Gastroesophageal sphincter (tissue), 3 donors: ENCODE data around the gene UMAD1.
"Not testable (repeated sequence)": the region's sequence is repeated elsewhere in the genome, so short reads cannot be mapped to it uniquely, and the experiment has no call there.

ENCODE experiments used
- POLR2A ChIP-seq, 2 donors: fragments of 450-650 bp; IDR thresholded peaks; one replicate each; pipeline ENCODE4 v1.6.1; 2017; ENCODE audit warnings: antibody characterized with exemption in 2 of 2, mild to moderate bottlenecking in 2 of 2, moderate library complexity in 1 of 2
- TF ChIP-seq, protein P1 (sequence below), 4 experiments: fragments of 200-600 bp in 2 of 4; fragments of 450-650 bp in 2 of 4; sonication (generic) in 1 of 4; IDR thresholded peaks; one replicate each; pipeline ENCODE4 v1.5.1; 2017 to 2019; ENCODE audit warnings: antibody characterized with exemption in 4 of 4, mild to moderate bottlenecking in 2 of 4, moderate library complexity in 2 of 4

DNA sequence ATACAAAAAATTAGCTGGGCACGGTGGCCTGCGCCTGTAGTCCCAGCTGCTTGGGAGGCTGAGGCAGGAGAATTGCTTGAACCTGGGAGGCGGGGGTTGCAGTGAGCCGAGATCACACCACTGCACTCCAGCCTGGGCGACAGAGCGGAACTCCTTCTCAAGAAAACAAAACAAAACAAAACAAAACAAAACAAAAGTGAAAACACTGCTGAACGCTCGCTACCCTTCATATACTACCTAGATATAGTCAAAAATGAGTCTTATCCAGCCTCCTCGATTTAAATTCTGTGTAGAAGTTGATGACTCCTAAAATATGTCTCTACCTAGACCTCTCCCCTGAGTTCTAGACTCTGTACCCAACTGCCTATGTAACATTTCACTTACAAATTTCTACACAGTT, 164.3 kb downstream of the UMAD1 start:
- TF ChIP-seq, protein P1, sequence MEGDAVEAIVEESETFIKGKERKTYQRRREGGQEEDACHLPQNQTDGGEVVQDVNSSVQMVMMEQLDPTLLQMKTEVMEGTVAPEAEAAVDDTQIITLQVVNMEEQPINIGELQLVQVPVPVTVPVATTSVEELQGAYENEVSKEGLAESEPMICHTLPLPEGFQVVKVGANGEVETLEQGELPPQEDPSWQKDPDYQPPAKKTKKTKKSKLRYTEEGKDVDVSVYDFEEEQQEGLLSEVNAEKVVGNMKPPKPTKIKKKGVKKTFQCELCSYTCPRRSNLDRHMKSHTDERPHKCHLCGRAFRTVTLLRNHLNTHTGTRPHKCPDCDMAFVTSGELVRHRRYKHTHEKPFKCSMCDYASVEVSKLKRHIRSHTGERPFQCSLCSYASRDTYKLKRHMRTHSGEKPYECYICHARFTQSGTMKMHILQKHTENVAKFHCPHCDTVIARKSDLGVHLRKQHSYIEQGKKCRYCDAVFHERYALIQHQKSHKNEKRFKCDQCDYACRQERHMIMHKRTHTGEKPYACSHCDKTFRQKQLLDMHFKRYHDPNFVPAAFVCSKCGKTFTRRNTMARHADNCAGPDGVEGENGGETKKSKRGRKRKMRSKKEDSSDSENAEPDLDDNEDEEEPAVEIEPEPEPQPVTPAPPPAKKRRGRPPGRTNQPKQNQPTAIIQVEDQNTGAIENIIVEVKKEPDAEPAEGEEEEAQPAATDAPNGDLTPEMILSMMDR (IDR thresholded peaks at IDR 0.05), result not testable (repeated sequence)
- TF ChIP-seq POLR2A (IDR thresholded peaks at IDR 0.05), result not testable (repeated sequence)
